HEK293 (cell line): Measurements from ENCODE around the gene RAI14.

Experiments
- CTCF ChIP-seq: fragments of 450-650 bp; formaldehyde crosslinking; IDR thresholded peaks from 2 replicates; pipeline ENCODE4 v1.5.1; 2016; ENCODE audit warnings: missing biosample characterization, missing genetic modification characterization
- ZNF777 ChIP-seq: fragments of 450-650 bp; formaldehyde crosslinking; IDR thresholded peaks from 2 replicates; pipeline ENCODE4 v1.5.1; 2017; ENCODE audit warnings: missing biosample characterization, missing genetic modification characterization, borderline replicate concordance

- no peak for TF ChIP-seq ZNF777 (tag by site-specific recombination)
- no peak for TF ChIP-seq CTCF (tag by site-specific recombination)
Measured at GRCh38 chr5:34735491-34736426, 79.6 kb downstream of the RAI14 start.
